Esophagus muscularis mucosa (tissue), 3 donors: ENCODE measurements around the gene ERC2.

Experiments used
- CTCF ChIP-seq, 3 experiments: fragments of 200-600 bp in 2 of 3; fragments of 450-650 bp in 1 of 3; sonication (generic) in 2 of 3; IDR thresholded peaks; one replicate each; pipeline ENCODE4 v1.5.1; 2017 to 2019; ENCODE audit warnings: antibody characterized with exemption in 3 of 3, mild to moderate bottlenecking in 2 of 3, moderate library complexity in 1 of 3
- POLR2A ChIP-seq: fragments of 450-650 bp; IDR thresholded peaks from one replicate; pipeline ENCODE4 v1.6.1; 2017; ENCODE audit warnings: antibody characterized with exemption, moderate library complexity, mild to moderate bottlenecking, low read depth
- POLR2AphosphoS5 ChIP-seq, 2 donors: sonication (generic); formaldehyde crosslinking; IDR thresholded peaks; one replicate each; pipeline ENCODE4 v1.6.1; 2017; ENCODE audit warnings: antibody characterized with exemption in 2 of 2

DNA sequence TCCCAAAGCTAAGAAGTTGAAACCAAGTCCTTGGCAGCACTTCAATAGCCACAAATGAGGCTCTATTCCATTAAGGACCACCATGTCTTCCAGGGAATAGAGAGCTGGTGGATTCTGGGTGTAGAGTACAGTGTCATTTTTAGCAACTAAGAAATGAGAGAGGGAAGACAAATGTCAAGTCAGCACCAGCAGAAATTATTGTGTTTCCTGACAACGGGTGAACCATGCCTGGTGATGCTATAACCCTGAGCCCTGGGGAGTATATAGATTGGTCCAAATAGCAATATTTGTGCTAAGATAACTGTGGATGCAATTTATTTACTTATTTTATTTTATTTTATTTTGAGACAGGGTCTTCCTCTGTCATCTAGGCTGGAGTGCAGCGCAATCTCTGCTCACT, 675.5 kb downstream of the ERC2 start:
- no peak for TF ChIP-seq CTCF (IDR thresholded peaks at IDR 0.05)
- no peak for TF ChIP-seq POLR2AphosphoS5 (IDR thresholded peaks at IDR 0.05)
- TF ChIP-seq POLR2A: no peak
